ENCODE results near the gene LEF1. TPM values are rescaled to one million over a fixed set of nuclear protein-coding genes. Genes with fewer than 3 reads are reported as not detected.

Gene LEF1
- total RNA-seq, 1 experiment from 2014 or later, result 0.54 TPM

DNA sequence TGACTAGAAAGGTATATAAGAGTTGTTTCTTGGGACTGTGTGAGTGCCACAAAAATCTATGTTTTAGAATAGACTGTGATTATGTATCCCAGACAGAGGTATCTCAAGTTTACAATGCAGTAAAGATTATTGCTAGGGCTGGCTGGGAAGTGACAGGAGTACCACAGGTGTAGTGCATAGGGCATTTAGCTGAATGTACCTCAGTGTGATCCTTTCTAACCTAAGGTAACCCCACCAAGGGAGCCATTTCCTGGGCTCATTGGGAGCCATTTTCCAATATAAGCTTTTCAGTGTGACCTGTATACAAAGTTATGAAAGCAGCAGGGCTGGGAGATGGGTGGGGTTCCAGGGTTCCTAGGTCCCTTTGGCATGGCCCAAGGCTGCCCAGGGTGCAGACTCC is 6.1 kb upstream of the LEF1 start:
- no peak for DNase-seq (ENCODE audit: low read depth, low spot score)
- no peak overlapping the region for H3K27ac ChIP-seq (ENCODE audit: low read length)
- no peak for ATAC-seq
- no peaks in the 10 kb centered on the region for H3K36me3 ChIP-seq (ENCODE audit: control insufficient read depth, insufficient read depth, low read length)
- TF ChIP-seq, protein P1, sequence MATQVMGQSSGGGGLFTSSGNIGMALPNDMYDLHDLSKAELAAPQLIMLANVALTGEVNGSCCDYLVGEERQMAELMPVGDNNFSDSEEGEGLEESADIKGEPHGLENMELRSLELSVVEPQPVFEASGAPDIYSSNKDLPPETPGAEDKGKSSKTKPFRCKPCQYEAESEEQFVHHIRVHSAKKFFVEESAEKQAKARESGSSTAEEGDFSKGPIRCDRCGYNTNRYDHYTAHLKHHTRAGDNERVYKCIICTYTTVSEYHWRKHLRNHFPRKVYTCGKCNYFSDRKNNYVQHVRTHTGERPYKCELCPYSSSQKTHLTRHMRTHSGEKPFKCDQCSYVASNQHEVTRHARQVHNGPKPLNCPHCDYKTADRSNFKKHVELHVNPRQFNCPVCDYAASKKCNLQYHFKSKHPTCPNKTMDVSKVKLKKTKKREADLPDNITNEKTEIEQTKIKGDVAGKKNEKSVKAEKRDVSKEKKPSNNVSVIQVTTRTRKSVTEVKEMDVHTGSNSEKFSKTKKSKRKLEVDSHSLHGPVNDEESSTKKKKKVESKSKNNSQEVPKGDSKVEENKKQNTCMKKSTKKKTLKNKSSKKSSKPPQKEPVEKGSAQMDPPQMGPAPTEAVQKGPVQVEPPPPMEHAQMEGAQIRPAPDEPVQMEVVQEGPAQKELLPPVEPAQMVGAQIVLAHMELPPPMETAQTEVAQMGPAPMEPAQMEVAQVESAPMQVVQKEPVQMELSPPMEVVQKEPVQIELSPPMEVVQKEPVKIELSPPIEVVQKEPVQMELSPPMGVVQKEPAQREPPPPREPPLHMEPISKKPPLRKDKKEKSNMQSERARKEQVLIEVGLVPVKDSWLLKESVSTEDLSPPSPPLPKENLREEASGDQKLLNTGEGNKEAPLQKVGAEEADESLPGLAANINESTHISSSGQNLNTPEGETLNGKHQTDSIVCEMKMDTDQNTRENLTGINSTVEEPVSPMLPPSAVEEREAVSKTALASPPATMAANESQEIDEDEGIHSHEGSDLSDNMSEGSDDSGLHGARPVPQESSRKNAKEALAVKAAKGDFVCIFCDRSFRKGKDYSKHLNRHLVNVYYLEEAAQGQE (IDR thresholded peaks at IDR 0.05; ENCODE audit: insufficient read depth in 1 of 2, low read depth in 2 of 2, low read length in 1 of 2), result no peak
- TF ChIP-seq TCF7L2 (IDR thresholded peaks at IDR 0.05; ENCODE audit: low read depth, low read length), result no peak
- TF ChIP-seq, protein P2, sequence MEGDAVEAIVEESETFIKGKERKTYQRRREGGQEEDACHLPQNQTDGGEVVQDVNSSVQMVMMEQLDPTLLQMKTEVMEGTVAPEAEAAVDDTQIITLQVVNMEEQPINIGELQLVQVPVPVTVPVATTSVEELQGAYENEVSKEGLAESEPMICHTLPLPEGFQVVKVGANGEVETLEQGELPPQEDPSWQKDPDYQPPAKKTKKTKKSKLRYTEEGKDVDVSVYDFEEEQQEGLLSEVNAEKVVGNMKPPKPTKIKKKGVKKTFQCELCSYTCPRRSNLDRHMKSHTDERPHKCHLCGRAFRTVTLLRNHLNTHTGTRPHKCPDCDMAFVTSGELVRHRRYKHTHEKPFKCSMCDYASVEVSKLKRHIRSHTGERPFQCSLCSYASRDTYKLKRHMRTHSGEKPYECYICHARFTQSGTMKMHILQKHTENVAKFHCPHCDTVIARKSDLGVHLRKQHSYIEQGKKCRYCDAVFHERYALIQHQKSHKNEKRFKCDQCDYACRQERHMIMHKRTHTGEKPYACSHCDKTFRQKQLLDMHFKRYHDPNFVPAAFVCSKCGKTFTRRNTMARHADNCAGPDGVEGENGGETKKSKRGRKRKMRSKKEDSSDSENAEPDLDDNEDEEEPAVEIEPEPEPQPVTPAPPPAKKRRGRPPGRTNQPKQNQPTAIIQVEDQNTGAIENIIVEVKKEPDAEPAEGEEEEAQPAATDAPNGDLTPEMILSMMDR (IDR thresholded peaks at IDR 0.05), result no peak
- no peak for TF ChIP-seq POLR2AphosphoS5 (IDR thresholded peaks at IDR 0.05; ENCODE audit: low read depth, low read length)
- no peak for TF ChIP-seq SIN3A (IDR thresholded peaks at IDR 0.05; ENCODE audit: borderline replicate concordance, insufficient read depth, low read depth, low read length)
- in situ Hi-C loops (cut with HindIII; ENCODE audit: low pct_unique_long_range_greater_than_20kb, low sequenced_read_pairs), result no loop called here
- no peak overlapping the region for H3K4me3 ChIP-seq (ENCODE audit: low read depth in 2 of 2, low read length in 2 of 2)
- BruUV-seq (replicated peaks), result no TSS peak
- no peaks in the 10 kb centered on the region for H3K4me1 ChIP-seq (ENCODE audit: control insufficient read depth, insufficient read depth, low read length)
- CTCF ChIA-PET, result no interaction called here
- H3K9me3 ChIP-seq (ENCODE audit: control insufficient read depth, insufficient read depth, low read depth, low read length), result no peaks in the 10 kb centered on the region
- POLR2A ChIA-PET, result no interaction called here
- peaks cover 24% of the 10 kb centered on the region for H3K27me3 ChIP-seq (ENCODE audit: control insufficient read depth, insufficient read depth, low read length)
- intact Hi-C loops (cut with micrococcal nuclease; ENCODE audit: unreplicated experiment), result no loop called here

DNA sequence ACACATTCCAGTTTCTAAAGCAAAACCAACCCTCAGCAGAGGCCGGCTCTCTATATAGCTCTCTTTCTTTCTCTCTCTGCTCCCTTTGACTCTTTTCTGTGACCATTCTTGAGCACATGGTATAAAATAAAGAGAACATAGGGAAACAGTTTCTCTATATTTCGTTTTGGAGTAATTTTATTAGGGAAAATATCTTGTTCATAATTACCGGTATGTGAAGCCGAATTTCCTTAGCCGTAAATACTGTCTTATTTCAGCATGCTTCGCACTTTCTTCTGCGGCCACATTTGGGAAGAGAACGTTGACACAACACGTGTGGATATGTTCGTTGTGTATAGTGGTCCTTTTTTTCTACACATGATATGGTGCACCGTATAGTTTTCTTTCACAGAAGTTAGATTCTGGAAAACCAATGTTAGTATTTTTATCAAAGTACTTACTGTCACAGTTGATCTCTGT is 4.9 kb upstream of the LEF1 start:
- ChIA-PET CTCF (no interaction called here), POLR2A (no interaction called here)
- Histone ChIP-seq H3K36me3 (ENCODE audit: control insufficient read depth, insufficient read depth, low read length) (no peaks in the 10 kb centered on the region), H3K27me3 (ENCODE audit: control insufficient read depth, insufficient read depth, low read length) (peaks cover 29% of the 10 kb centered on the region), H3K4me1 (ENCODE audit: control insufficient read depth, insufficient read depth, low read length) (no peaks in the 10 kb centered on the region), H3K27ac (ENCODE audit: low read length) (no peak overlapping the region), H3K9me3 (ENCODE audit: control insufficient read depth, insufficient read depth, low read depth, low read length) (no peaks in the 10 kb centered on the region), H3K4me3 (ENCODE audit: low read depth in 2 of 2, low read length in 2 of 2) (peak overlapping the region; percentile 26 to 51; a peak in 3 of 4 replicates)
- no peak for DNase-seq (ENCODE audit: low read depth, low spot score)
- TF ChIP-seq TCF7L2 (IDR thresholded peaks at IDR 0.05; ENCODE audit: low read depth, low read length) (no peak), POLR2AphosphoS5 (IDR thresholded peaks at IDR 0.05; ENCODE audit: low read depth, low read length) (no peak), SIN3A (IDR thresholded peaks at IDR 0.05; ENCODE audit: borderline replicate concordance, insufficient read depth, low read depth, low read length) (no peak)
- TF ChIP-seq, protein P1 (IDR thresholded peaks at IDR 0.05; ENCODE audit: insufficient read depth in 1 of 2, low read depth in 2 of 2, low read length in 1 of 2), result no peak
- TF ChIP-seq, protein P2 (IDR thresholded peaks at IDR 0.05), result no peak
- in situ Hi-C loops (cut with HindIII; ENCODE audit: low pct_unique_long_range_greater_than_20kb, low sequenced_read_pairs) (no loop called here), intact Hi-C loops (cut with micrococcal nuclease; ENCODE audit: unreplicated experiment) (no loop called here)
- BruUV-seq (replicated peaks), result no TSS peak
- no peak for ATAC-seq
